ENCODE data around the gene TSPAN18. TPM values are rescaled to one million over a fixed set of nuclear protein-coding genes. Genes with fewer than 3 reads are reported as not detected.
A peak's percentile ranks its signal among the peaks of the same experiment; 100 is the strongest.

Gene TSPAN18
- total RNA-seq, 4 donors from 2014 or later = 2.1 to 9.1 (median 2.5) TPM

- H3K9me3 ChIP-seq = no peaks in the 10 kb centered on the region
- no peaks in the 10 kb centered on the region for H3K27me3 ChIP-seq
- in situ Hi-C loops (cut with MboI; ENCODE audit: low sequenced_read_pairs in 4 of 4) (loop anchor here in 2 of 4 donors (25.0 kb wide), 1 partner anchor 347 kb away; the partner anchor contains the start of gene SYT13 (in 2 of the 2)), intact Hi-C loops (cut with DNase I; ENCODE audit: low total_unique reads) (no loop called here)
- TF ChIP-seq CTCF (IDR thresholded peaks at IDR 0.05 in 4 of 5, conservative IDR thresholded peaks at IDR 0.05 in 1 of 5) (no peak), POLR2A (IDR thresholded peaks at IDR 0.05) (peak in 1 of 2 donors; percentile 13)
- peak in 1 of 2 donors; percentile 37 for DNase-seq
- peak overlapping the region; percentile 25 to 73 (median 64) for H3K27ac ChIP-seq
- ATAC-seq = peak; percentile 61 to 67
- peaks cover 0 to 8% of the 10 kb centered on the region in 2 donors for H3K4me1 ChIP-seq
- H3K4me3 ChIP-seq = no peak overlapping the region
- H3K36me3 ChIP-seq = no peaks in the 10 kb centered on the region
These were observed 213.6 kb downstream of the TSPAN18 start for GRCh38 chr11:44940404-44940803.

- ATAC-seq (no peak), DNase-seq (no peak)
- peak overlapping the region; percentile 25 to 73 (median 64) for H3K27ac ChIP-seq
- H3K27me3 ChIP-seq = no peaks in the 10 kb centered on the region
- H3K9me3 ChIP-seq = no peaks in the 10 kb centered on the region
- in situ Hi-C loops (cut with MboI; ENCODE audit: low sequenced_read_pairs in 4 of 4) (loop anchor here in 2 of 4 donors (25.0 kb wide), 1 partner anchor 346 kb away; the partner anchor contains the start of gene SYT13 (in 2 of the 2)), intact Hi-C loops (cut with DNase I; ENCODE audit: low total_unique reads) (no loop called here)
- peaks cover 0 to 11% of the 10 kb centered on the region in 2 donors for H3K4me1 ChIP-seq
- no peak for TF ChIP-seq CTCF (IDR thresholded peaks at IDR 0.05 in 4 of 5, conservative IDR thresholded peaks at IDR 0.05 in 1 of 5)
- no peak for TF ChIP-seq POLR2A (IDR thresholded peaks at IDR 0.05)
- H3K4me3 ChIP-seq = no peak overlapping the region
- no peaks in the 10 kb centered on the region for H3K36me3 ChIP-seq
These were observed 214.1 kb downstream of the TSPAN18 start for GRCh38 chr11:44940835-44941234.

- H3K27me3 ChIP-seq = no peaks in the 10 kb centered on the region
- DNase-seq (no peak), ATAC-seq (no peak)
- no peaks in the 10 kb centered on the region for H3K9me3 ChIP-seq
- intact Hi-C loops (cut with DNase I; ENCODE audit: low total_unique reads) = no loop called here
- in situ Hi-C loops (cut with MboI; ENCODE audit: low sequenced_read_pairs in 4 of 4) = loop anchor here in 2 of 4 donors (25.0 kb wide), 1 partner anchor 346 kb away; the partner anchor contains the start of gene SYT13 (in 2 of the 2)
- TF ChIP-seq POLR2A (IDR thresholded peaks at IDR 0.05) (no peak), CTCF (IDR thresholded peaks at IDR 0.05 in 4 of 5, conservative IDR thresholded peaks at IDR 0.05 in 1 of 5) (no peak)
- no peaks in the 10 kb centered on the region for H3K36me3 ChIP-seq
- no peak overlapping the region for H3K4me3 ChIP-seq
- H3K27ac ChIP-seq = peak overlapping the region; percentile 25 to 73 (median 64)
- H3K4me1 ChIP-seq = peaks cover 0 to 15% of the 10 kb centered on the region in 2 donors
These were observed 214.7 kb downstream of the TSPAN18 start for GRCh38 chr11:44941259-44942021.

GRCh38 chr11:44942029-44942955 lies 215.5 kb downstream of the TSPAN18 start:
- Histone ChIP-seq H3K27ac (peak overlapping the region in 2 of 4 donors; percentile 25 to 73), H3K4me1 (peaks cover 4 to 19% of the 10 kb centered on the region in 2 donors)
- intact Hi-C loops (cut with DNase I; ENCODE audit: low total_unique reads) = no loop called here

More at GRCh38 chr11:44942029-44942955, 215.5 kb downstream of the TSPAN18 start:
- no peaks in the 10 kb centered on the region for H3K27me3 ChIP-seq
- no peaks in the 10 kb centered on the region for H3K36me3 ChIP-seq
- H3K9me3 ChIP-seq = no peaks in the 10 kb centered on the region
- DNase-seq (no peak), ATAC-seq (no peak)
- in situ Hi-C loops (cut with MboI; ENCODE audit: low sequenced_read_pairs in 4 of 4) = loop anchor here in 2 of 4 donors (25.0 kb wide), 1 partner anchor 345 kb away; the partner anchor contains the start of gene SYT13 (in 2 of the 2)
- no peak for TF ChIP-seq CTCF (IDR thresholded peaks at IDR 0.05 in 4 of 5, conservative IDR thresholded peaks at IDR 0.05 in 1 of 5)
- no peak for TF ChIP-seq POLR2A (IDR thresholded peaks at IDR 0.05)
- H3K4me3 ChIP-seq = no peak overlapping the region

Measured in gastrocnemius medialis (tissue), 4 donors.